Lung (tissue), 12 donors: ENCODE results near the gene DHX57. TPM values are rescaled to one million over a fixed set of nuclear protein-coding genes. Genes with fewer than 3 reads are reported as not detected.

Source experiments
- ATAC-seq: fragments of 200-7000 bp; cut with Tn5 transposase; one replicate; pipeline ENCODE4 v1.9.1; 2020; ENCODE audit warnings: moderate number of reproducible peaks; ENCODE audit not compliant: insufficient read depth, low FRiP score
- DNase-seq, 3 donors: peaks; one replicate each; pipeline ENCODE4 v3.0.0-alpha.2; 2013 to 2017
- H3K27ac ChIP-seq, 2 donors: one replicate each; pipeline ENCODE4 v1.5.1; 2013; ENCODE audit warnings: mild to moderate bottlenecking in 2 of 2, moderate library complexity in 2 of 2, control low read depth in 1 of 2, inconsistent platforms in 1 of 2, low read depth in 1 of 2, low read length in 1 of 2
- H3K27me3 ChIP-seq, 3 donors: one replicate each; pipeline ENCODE4 v1.5.1; 2013; ENCODE audit warnings: low read length in 2 of 3; ENCODE audit not compliant: control insufficient read depth in 3 of 3, insufficient read depth in 3 of 3
- H3K36me3 ChIP-seq, 4 donors: one replicate each; pipeline ENCODE4 v1.5.1; 2013; ENCODE audit warnings: low read length in 4 of 4, mild to moderate bottlenecking in 1 of 4, moderate library complexity in 1 of 4; ENCODE audit not compliant: control insufficient read depth in 4 of 4, insufficient read depth in 4 of 4
- H3K4me1 ChIP-seq, 5 donors: one replicate each; pipeline ENCODE4 v1.5.1; 2013; ENCODE audit warnings: low read length in 5 of 5, mild to moderate bottlenecking in 2 of 5, moderate library complexity in 1 of 5; ENCODE audit not compliant: control insufficient read depth in 5 of 5, insufficient read depth in 5 of 5
- H3K4me3 ChIP-seq: one replicate; pipeline ENCODE4 v1.5.1; 2013; ENCODE audit warnings: mild to moderate bottlenecking, control low read depth, moderate library complexity
- H3K9ac ChIP-seq, 2 donors: one replicate each; pipeline ENCODE4 v1.5.1; 2013; ENCODE audit warnings: low read length in 2 of 2, control low read depth in 1 of 2; ENCODE audit not compliant: insufficient read depth in 1 of 2
- H3K9me3 ChIP-seq, 4 donors: one replicate each; pipeline ENCODE4 v1.5.1; 2013; ENCODE audit warnings: low read length in 3 of 4, mild to moderate bottlenecking in 1 of 4, moderate library complexity in 1 of 4; ENCODE audit not compliant: control insufficient read depth in 4 of 4, insufficient read depth in 3 of 4
- WGBS, 2 donors: extraction: QIAGEN DNeasy Blood & Tissue Kit; methylation state at CpG; one replicate each; pipeline ENCODE4 v1.1.7; 2013; 5-methylcytosine and 5-hydroxymethylcytosine counted together
- polyA plus RNA-seq, 2 donors: library from polyadenylated mRNA; stranded (reverse); fragments of 200-250 nt; gene quantifications; one replicate each; pipeline ENCODE4 v1.2.1, GENCODE V29; 2013
- total RNA-seq, 2 donors: library from RNA; depleted of rRNA in 1 of 2; stranded (reverse); fragments of >200 nt in 1 of 2; gene quantifications; one replicate each; pipeline ENCODE4 v1.2.1, GENCODE V29; 2014 to 2021
- TF ChIP-seq, protein P1 (sequence below): IDR thresholded peaks from 2 replicates; pipeline ENCODE4 v1.5.1; 2012; ENCODE audit warnings: mild to moderate bottlenecking; ENCODE audit errors: control extremely low read depth, extremely low read depth
- donor health status: control.
- donor health status: control.
- donor health status: Bipolar disorder and iron deficiency.
- donor health status: healthy.
- donor health status: DM: yes; HTN: yes; CAD: no.

Gene DHX57
- total and polyA plus RNA-seq, 4 donors = 6.2 to 33.6 (median 13.0) TPM

DNA sequence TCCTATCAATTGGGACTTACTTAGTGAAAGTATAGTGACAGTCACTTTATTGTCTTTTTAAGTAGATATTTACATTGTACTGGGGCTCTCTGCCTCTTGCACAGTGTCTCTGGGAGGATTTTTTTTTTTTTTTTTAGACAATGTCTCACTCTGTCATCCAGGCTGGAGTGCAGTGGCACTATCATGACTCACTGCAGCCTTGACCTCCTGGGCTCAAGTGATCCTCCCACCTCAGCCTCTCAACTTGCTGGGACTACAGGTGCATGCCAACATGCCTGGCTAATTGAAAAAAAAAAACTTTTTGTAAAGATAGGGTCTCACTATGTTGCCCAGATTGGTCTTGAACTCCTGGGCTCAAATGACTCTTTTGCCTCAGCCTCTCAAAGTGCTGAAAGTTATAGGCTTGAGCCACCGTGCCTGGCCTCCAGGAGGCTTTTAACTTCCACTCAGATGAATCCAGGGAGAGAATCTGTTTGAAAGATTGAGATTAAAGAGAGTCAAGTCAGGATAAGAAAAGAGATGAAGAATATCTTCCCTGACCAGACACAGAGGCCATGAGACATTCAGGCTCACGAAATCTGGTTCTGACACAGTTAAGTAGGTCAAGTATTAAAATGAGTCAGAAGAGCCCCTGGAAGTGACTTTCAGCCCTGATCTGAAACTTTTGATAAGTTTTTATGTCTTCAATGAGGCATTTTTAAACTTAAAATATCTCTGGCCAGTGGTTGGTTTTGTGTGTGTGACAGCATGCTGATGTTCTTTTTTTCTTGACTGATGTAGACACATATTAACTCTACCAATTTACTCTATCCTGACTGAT, 32.2 kb upstream of the DHX57 start:
- H3K9ac ChIP-seq = no peak overlapping the region
- no peak overlapping the region for H3K27ac ChIP-seq
- no peaks in the 10 kb centered on the region for H3K27me3 ChIP-seq
- no peaks in the 10 kb centered on the region for H3K9me3 ChIP-seq
- no peak for ATAC-seq
- no peak overlapping the region for H3K4me3 ChIP-seq
- no peaks in the 10 kb centered on the region for H3K36me3 ChIP-seq
- WGBS, 2 donors = 78 to 95% methylated on average over 2 of the region's 2 CpGs
- TF ChIP-seq, protein P1, sequence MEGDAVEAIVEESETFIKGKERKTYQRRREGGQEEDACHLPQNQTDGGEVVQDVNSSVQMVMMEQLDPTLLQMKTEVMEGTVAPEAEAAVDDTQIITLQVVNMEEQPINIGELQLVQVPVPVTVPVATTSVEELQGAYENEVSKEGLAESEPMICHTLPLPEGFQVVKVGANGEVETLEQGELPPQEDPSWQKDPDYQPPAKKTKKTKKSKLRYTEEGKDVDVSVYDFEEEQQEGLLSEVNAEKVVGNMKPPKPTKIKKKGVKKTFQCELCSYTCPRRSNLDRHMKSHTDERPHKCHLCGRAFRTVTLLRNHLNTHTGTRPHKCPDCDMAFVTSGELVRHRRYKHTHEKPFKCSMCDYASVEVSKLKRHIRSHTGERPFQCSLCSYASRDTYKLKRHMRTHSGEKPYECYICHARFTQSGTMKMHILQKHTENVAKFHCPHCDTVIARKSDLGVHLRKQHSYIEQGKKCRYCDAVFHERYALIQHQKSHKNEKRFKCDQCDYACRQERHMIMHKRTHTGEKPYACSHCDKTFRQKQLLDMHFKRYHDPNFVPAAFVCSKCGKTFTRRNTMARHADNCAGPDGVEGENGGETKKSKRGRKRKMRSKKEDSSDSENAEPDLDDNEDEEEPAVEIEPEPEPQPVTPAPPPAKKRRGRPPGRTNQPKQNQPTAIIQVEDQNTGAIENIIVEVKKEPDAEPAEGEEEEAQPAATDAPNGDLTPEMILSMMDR = no peak
- no peak for DNase-seq
- no peaks in the 10 kb centered on the region for H3K4me1 ChIP-seq

DNA sequence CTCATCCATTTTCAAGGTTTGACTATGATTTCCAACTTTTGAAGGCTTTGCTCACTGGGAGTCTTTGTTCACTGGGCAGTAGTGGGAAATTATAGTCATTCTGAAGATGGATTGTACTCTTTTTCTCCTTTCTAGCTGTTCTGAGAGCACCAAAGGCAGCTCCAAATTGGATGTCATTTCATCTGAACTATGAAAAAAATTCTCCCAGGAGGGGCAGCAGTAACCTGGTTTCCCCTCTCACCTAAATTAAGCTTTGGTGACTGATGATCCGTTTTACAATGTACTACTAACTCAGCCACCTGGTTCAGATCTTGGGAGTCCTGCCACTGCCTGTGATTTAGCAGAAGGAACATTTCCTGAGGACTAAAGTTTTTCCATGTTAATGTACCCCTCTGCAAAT, 31.5 kb upstream of the DHX57 start:
- Histone ChIP-seq H3K9me3 (no peaks in the 10 kb centered on the region), H3K27ac (no peak overlapping the region), H3K4me3 (no peak overlapping the region), H3K27me3 (no peaks in the 10 kb centered on the region), H3K4me1 (no peaks in the 10 kb centered on the region), H3K36me3 (no peaks in the 10 kb centered on the region), H3K9ac (no peak overlapping the region)
- TF ChIP-seq, protein P1 = no peak
- DNase-seq = no peak
- 82 to 88% methylated on average over 1 of the region's 1 CpG for WGBS, 2 donors
- no peak for ATAC-seq

DNA sequence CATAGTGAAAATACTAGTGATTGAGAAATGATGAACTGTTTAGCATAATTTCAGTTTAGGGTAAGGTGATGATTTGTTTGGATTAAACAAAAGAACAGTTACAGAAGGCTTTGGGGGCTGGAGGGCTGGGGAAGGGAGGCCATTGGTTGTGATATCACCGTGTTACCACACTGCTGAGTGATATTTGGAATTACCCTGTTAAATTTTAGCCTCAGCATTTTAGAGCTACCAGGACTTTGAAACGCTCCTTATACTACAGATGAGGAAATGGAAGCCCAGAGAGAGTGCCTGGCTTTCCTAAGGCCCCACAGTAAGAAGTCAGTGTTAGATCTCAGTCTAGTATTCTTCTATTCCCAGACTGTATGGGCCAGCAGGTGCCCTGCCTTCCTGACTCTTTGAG, 29.5 kb upstream of the DHX57 start:
- ATAC-seq (no peak), DNase-seq (no peak)
- 88 to 96% methylated on average over 2 of the region's 2 CpGs for WGBS, 2 donors
- TF ChIP-seq, protein P1 = no peak
- no peak overlapping the region for H3K27ac ChIP-seq
- H3K4me1 ChIP-seq = no peaks in the 10 kb centered on the region
- no peak overlapping the region for H3K4me3 ChIP-seq
- H3K9me3 ChIP-seq = no peaks in the 10 kb centered on the region
- H3K27me3 ChIP-seq = no peaks in the 10 kb centered on the region
- H3K9ac ChIP-seq = no peak overlapping the region
- no peaks in the 10 kb centered on the region for H3K36me3 ChIP-seq
